Breast epithelium (tissue), 4 donors: ENCODE measurements around the gene DNAAF6. TPM values are rescaled to one million over a fixed set of nuclear protein-coding genes. Genes with fewer than 3 reads are reported as not detected.
A peak's percentile ranks its signal among the peaks of the same experiment; 100 is the strongest.

Experiments
- DNase-seq, 2 donors: peaks; one replicate each; pipeline ENCODE4 v3.0.0-alpha.2; 2019; ENCODE audit warnings: low spot score in 2 of 2
- H3K27ac ChIP-seq, 2 donors: fragments of 200-600 bp; sonication (generic) in 1 of 2; one replicate each; pipeline ENCODE4 v1.5.1; 2016 to 2019; ENCODE audit warnings: mild to moderate bottlenecking in 1 of 2
- H3K27me3 ChIP-seq, 2 donors: fragments of 200-600 bp; sonication (generic) in 1 of 2; one replicate each; pipeline versions ENCODE4 v1.5.1 to v1.6.0; 2017 to 2019; ENCODE audit warnings: control low read depth in 1 of 2, mild to moderate bottlenecking in 1 of 2
- H3K36me3 ChIP-seq: fragments of 200-600 bp; one replicate; pipeline ENCODE4 v1.5.1; 2019
- H3K4me1 ChIP-seq, 2 donors: fragments of 200-600 bp; sonication (generic); one replicate each; pipeline ENCODE4 v1.5.1; 2016 to 2019; ENCODE audit warnings: control low read depth in 1 of 2
- H3K4me3 ChIP-seq, 3 donors: fragments of 200-600 bp; sonication (generic); 1 replicate in 2 of 3; 2 replicates in 1 of 3; pipeline ENCODE4 v1.5.1; 2016 to 2019; ENCODE audit warnings: mild to moderate bottlenecking in 3 of 3, moderate library complexity in 2 of 3
- H3K9me3 ChIP-seq, 2 donors: fragments of 200-600 bp; sonication (generic) in 1 of 2; one replicate each; pipeline ENCODE4 v1.5.1; 2016 to 2019; ENCODE audit warnings: control low read depth in 1 of 2
- CTCF ChIP-seq, 3 donors: fragments of 450-650 bp; IDR thresholded peaks; one replicate each; pipeline ENCODE4 v1.5.1; 2016 to 2017; ENCODE audit warnings: antibody characterized with exemption in 3 of 3, mild to moderate bottlenecking in 3 of 3, moderate library complexity in 3 of 3
- POLR2A ChIP-seq: fragments of 450-650 bp; IDR thresholded peaks from one replicate; pipeline ENCODE4 v1.6.1; 2016; ENCODE audit warnings: antibody characterized with exemption, mild to moderate bottlenecking, moderate library complexity
- POLR2AphosphoS5 ChIP-seq, 3 donors: sonication (generic); formaldehyde crosslinking; IDR thresholded peaks; one replicate each; pipeline ENCODE4 v1.6.1; 2017; ENCODE audit warnings: antibody characterized with exemption in 3 of 3
- intact Hi-C: fragments of 100-400 bp; cut with DNase I; formaldehyde crosslinking; loops from one replicate; pipeline ENCODE4 v1.15.1; 2023; ENCODE audit warnings: low total_unique reads
- total RNA-seq, 3 donors: library from RNA; depleted of rRNA; stranded (reverse); fragments of >200 nt; gene quantifications; one replicate each; pipeline ENCODE4 v1.1.0, GENCODE V29; 2016

The DNAAF6 gene
- total RNA-seq, 3 donors from 2014 or later, result not detected

GRCh38 chrX:107206697-107207065 lies 270 bp downstream of the DNAAF6 start:
- Histone ChIP-seq H3K27me3 (peaks cover 0 to 29% of the 10 kb centered on the region in 2 donors), H3K4me3 (peak overlapping the region in 2 of 3 donors; percentile 52 to 62), H3K9me3 (no peaks in the 10 kb centered on the region), H3K27ac (no peak overlapping the region), H3K36me3 (no peaks in the 10 kb centered on the region), H3K4me1 (no peaks in the 10 kb centered on the region)
- no peak for DNase-seq
- intact Hi-C loops, result no loop called here
- no peak for TF ChIP-seq POLR2AphosphoS5 (IDR thresholded peaks at IDR 0.05)

GRCh38 chrX:107207089-107207488 lies 678 bp downstream of the DNAAF6 start:
- Histone ChIP-seq H3K27ac (no peak overlapping the region), H3K9me3 (no peaks in the 10 kb centered on the region), H3K4me1 (no peaks in the 10 kb centered on the region), H3K4me3 (no peak overlapping the region), H3K36me3 (no peaks in the 10 kb centered on the region), H3K27me3 (peaks cover 0 to 33% of the 10 kb centered on the region in 2 donors)
- no peak for DNase-seq
- TF ChIP-seq CTCF (IDR thresholded peaks at IDR 0.05) (no peak), POLR2A (no peak), POLR2AphosphoS5 (IDR thresholded peaks at IDR 0.05) (no peak)
- intact Hi-C loops, result no loop called here

GRCh38 chrX:107207943-107208342 lies 1.5 kb downstream of the DNAAF6 start:
- Histone ChIP-seq H3K9me3 (no peaks in the 10 kb centered on the region), H3K27ac (no peak overlapping the region), H3K27me3 (peaks cover 0 to 39% of the 10 kb centered on the region in 2 donors), H3K36me3 (no peaks in the 10 kb centered on the region), H3K4me3 (no peak overlapping the region), H3K4me1 (no peaks in the 10 kb centered on the region)
- DNase-seq, result no peak
- intact Hi-C loops, result no loop called here
- no peak for TF ChIP-seq POLR2A
- TF ChIP-seq POLR2AphosphoS5 (IDR thresholded peaks at IDR 0.05), result no peak
- no peak for TF ChIP-seq CTCF (IDR thresholded peaks at IDR 0.05)

GRCh38 chrX:107213477-107213876 lies 7.1 kb downstream of the DNAAF6 start:
- peaks cover 0 to 32% of the 10 kb centered on the region in 2 donors for H3K27me3 ChIP-seq
- DNase-seq, result no peak
- no peaks in the 10 kb centered on the region for H3K9me3 ChIP-seq
- no peaks in the 10 kb centered on the region for H3K4me1 ChIP-seq
- no peak overlapping the region for H3K4me3 ChIP-seq
- no peak overlapping the region for H3K27ac ChIP-seq
- no peak for TF ChIP-seq POLR2A
- no peak for TF ChIP-seq POLR2AphosphoS5 (IDR thresholded peaks at IDR 0.05)
- TF ChIP-seq CTCF (IDR thresholded peaks at IDR 0.05), result no peak
- intact Hi-C loops, result no loop called here
- H3K36me3 ChIP-seq, result no peaks in the 10 kb centered on the region

- Histone ChIP-seq H3K4me1 (no peaks in the 10 kb centered on the region), H3K9me3 (no peaks in the 10 kb centered on the region), H3K27me3 (peaks cover 0 to 36% of the 10 kb centered on the region in 2 donors), H3K36me3 (no peaks in the 10 kb centered on the region), H3K4me3 (no peak overlapping the region), H3K27ac (no peak overlapping the region)
- DNase-seq, result no peak
- intact Hi-C loops, result no loop called here
- no peak for TF ChIP-seq CTCF (IDR thresholded peaks at IDR 0.05)
- no peak for TF ChIP-seq POLR2AphosphoS5 (IDR thresholded peaks at IDR 0.05)
- no peak for TF ChIP-seq POLR2A
These were observed 20.3 kb downstream of the DNAAF6 start for GRCh38 chrX:107226757-107227156.
